Measurements from ENCODE around the gene WLS. TPM values are rescaled to one million over a fixed set of nuclear protein-coding genes. Genes with fewer than 3 reads are reported as not detected.
"Not testable (repeated sequence)": the region's sequence is repeated elsewhere in the genome, so short reads cannot be mapped to it uniquely, and the experiment has no call there.

The WLS gene
- polyA plus RNA-seq (2013, experiment 1 of 2; ENCODE audit: insufficient read length), result 46.5 TPM
- 42.8 TPM for polyA plus RNA-seq (2013, experiment 2 of 2; ENCODE audit: insufficient read length)

GRCh38 chr1:68232289-68233148 is at the start of gene WLS:
Gene WLS, minus strand, starts transcription at chr1:68232523. Its CDS starts 224 bp downstream, at chr1:68232299.
- DNase-seq, result peak; percentile 78

GRCh38 chr1:68280286-68280685 is 48.0 kb upstream of the WLS start:
- no peak for DNase-seq

- DNase-seq, result no peak
Observed at GRCh38 chr1:68279846-68280245, 47.5 kb upstream of the WLS start.

- DNase-seq, result no peak
Observed at GRCh38 chr1:68278221-68278620, 45.9 kb upstream of the WLS start.

- no peak for DNase-seq
Observed at GRCh38 chr1:68276448-68276847, 44.1 kb upstream of the WLS start.

GRCh38 chr1:68273530-68273929 is 41.2 kb upstream of the WLS start:
- no peak for DNase-seq

GRCh38 chr1:68271596-68271995 is 39.3 kb upstream of the WLS start:
- DNase-seq, result no peak

GRCh38 chr1:68270951-68271350 is 38.6 kb upstream of the WLS start:
- no peak for DNase-seq

- peak; percentile 49 for DNase-seq
Observed at GRCh38 chr1:68269637-68270430, 37.5 kb upstream of the WLS start.

GRCh38 chr1:68268896-68269483 is 36.7 kb upstream of the WLS start:
- no peak for DNase-seq

- DNase-seq, result not testable (repeated sequence)
Observed at GRCh38 chr1:68256824-68257223, 24.5 kb upstream of the WLS start.

GRCh38 chr1:68255301-68255700 is 23.0 kb upstream of the WLS start:
- DNase-seq, result no peak

- no peak for DNase-seq
Observed at GRCh38 chr1:68254667-68255226, 22.4 kb upstream of the WLS start.

- DNase-seq, result no peak
Observed at GRCh38 chr1:68237040-68237439, 4.7 kb upstream of the WLS start.

GRCh38 chr1:68234094-68234493 is 1.8 kb upstream of the WLS start:
- DNase-seq, result no peak

GRCh38 chr1:68233202-68233601 is 879 bp upstream of the WLS start:
- no peak for DNase-seq

GRCh38 chr1:68231627-68232288 is 565 bp downstream of the WLS start:
- DNase-seq, result peak; percentile 82

- DNase-seq, result no peak
Observed at GRCh38 chr1:68230901-68231626, 1.3 kb downstream of the WLS start.

- DNase-seq, result peak; percentile 38
Observed at GRCh38 chr1:68230484-68230802, 1.9 kb downstream of the WLS start.

GRCh38 chr1:68229650-68230483 is 2.5 kb downstream of the WLS start:
- DNase-seq, result no peak

- no peak for DNase-seq
Observed at GRCh38 chr1:68228851-68229250, 3.5 kb downstream of the WLS start.

Data from fibroblast of skin of abdomen (primary cell).